HG02798 (cell line): ENCODE results near the gene SLC25A22.
A peak's percentile ranks its signal among the peaks of the same experiment; 100 is the strongest.

Source experiments
- ATAC-seq: cut with Tn5 transposase; IDR thresholded peaks from one replicate; pipeline ENCODE4 v1.9.1; 2021; ENCODE audit warnings: mild to moderate bottlenecking; ENCODE audit not compliant: unreplicated experiment, poor library complexity

The SLC25A22 gene

GRCh38 chr11:824292-824880 is 26.3 kb upstream of the SLC25A22 start:
- no peak for ATAC-seq

- no peak for ATAC-seq
These were observed 25.6 kb upstream of the SLC25A22 start for GRCh38 chr11:823441-824291.

- no peak for ATAC-seq
These were observed 23.7 kb upstream of the SLC25A22 start for GRCh38 chr11:821512-822371.

GRCh38 chr11:820655-821511 is 22.8 kb upstream of the SLC25A22 start:
- ATAC-seq: no peak

GRCh38 chr11:819943-820649 is 22.0 kb upstream of the SLC25A22 start:
- peak; percentile 68 for ATAC-seq

- ATAC-seq: peak; percentile 73
These were observed 21.2 kb upstream of the SLC25A22 start for GRCh38 chr11:819129-819931.

- ATAC-seq: no peak
These were observed 20.5 kb upstream of the SLC25A22 start, which contains the start of gene PNPLA2 for GRCh38 chr11:818396-819128. TSS of gene PNPLA2 (plus strand) at chr11:818914. CDS start at chr11:819719, 805 bp downstream.

GRCh38 chr11:816433-816779 is 18.3 kb upstream of the SLC25A22 start:
- ATAC-seq: no peak

GRCh38 chr11:815675-816432 is 17.8 kb upstream of the SLC25A22 start:
- ATAC-seq: no peak

- ATAC-seq: no peak
These were observed 15.5 kb upstream of the SLC25A22 start for GRCh38 chr11:813456-814096.

GRCh38 chr11:813072-813455 is 15.0 kb upstream of the SLC25A22 start:
- ATAC-seq: no peak

GRCh38 chr11:812390-812789 is 14.3 kb upstream of the SLC25A22 start:
- ATAC-seq: no peak

- ATAC-seq: no peak
These were observed 13.6 kb upstream of the SLC25A22 start for GRCh38 chr11:811446-812245.

GRCh38 chr11:810040-810567 is 12.0 kb upstream of the SLC25A22 start:
- no peak for ATAC-seq

- ATAC-seq: peak; percentile 84
These were observed 11.4 kb upstream of the SLC25A22 start, which contains the start of gene RPLP2 for GRCh38 chr11:809287-810039. TSS of gene RPLP2 (plus strand) at chr11:809967. CDS start at chr11:810235, 268 bp downstream.
